Activated CD4-positive, alpha-beta T cell treated with anti-CD3 and anti-CD28 coated beads, Interleukin-2, Interleukin-6, amounts not matched to agents 100 ng/mL and 50 ng/mL, durations not matched to agents 16 hours and 8 hours (primary cell): ENCODE data around the gene PIK3CD.
"Not testable (repeated sequence)": the region's sequence is repeated elsewhere in the genome, so short reads cannot be mapped to it uniquely, and the experiment has no call there.

Experiments used
- DNase-seq: peaks from one replicate; pipeline ENCODE4 v3.0.0-alpha.2; 2020

Gene PIK3CD

GRCh38 chr1:9746211-9746610 is 94.7 kb downstream of the PIK3CD start:
- no peak for DNase-seq

GRCh38 chr1:9746651-9747050 is 95.1 kb downstream of the PIK3CD start:
- no peak for DNase-seq

DNA sequence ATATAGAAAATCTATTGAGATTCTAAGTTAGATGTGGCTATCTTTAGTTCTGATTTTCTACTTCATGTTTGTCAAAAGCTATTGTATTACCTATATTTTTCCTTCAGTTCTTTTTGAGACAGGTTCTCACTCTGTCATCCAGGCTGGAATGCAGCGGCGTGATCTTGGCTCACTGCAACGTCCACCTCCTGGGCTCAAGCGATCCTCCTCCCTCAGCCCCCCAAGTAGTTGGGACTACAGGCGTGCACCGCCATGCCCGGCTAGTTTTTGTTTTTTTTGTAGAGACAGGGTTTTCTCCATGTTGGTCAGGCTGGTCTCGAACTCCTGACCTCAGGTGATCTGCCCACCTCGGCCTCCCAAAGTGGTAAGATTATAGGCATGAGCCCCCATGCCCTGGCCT is 96.9 kb downstream of the PIK3CD start:
- not testable (repeated sequence) for DNase-seq

DNA sequence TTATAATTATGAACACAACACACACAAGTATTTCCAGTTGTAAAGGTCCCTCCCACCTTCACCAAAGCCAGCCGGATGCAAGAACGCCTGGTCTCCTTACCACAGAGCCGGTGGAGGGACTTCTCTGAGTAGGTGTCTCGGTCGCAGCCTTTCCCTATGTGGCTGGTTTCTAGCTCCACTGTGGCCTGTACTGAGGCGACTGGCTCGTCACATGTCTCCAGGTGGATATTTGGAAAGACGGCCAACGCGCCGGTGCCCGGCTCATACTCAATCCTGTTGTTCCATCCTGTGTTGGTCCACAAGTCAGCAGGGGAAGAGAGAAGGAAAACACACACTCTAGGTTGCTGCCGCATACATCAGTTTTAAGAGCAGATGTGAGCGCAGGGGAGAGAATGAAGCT is 97.8 kb downstream of the PIK3CD start:
- DNase-seq, result no peak

DNA sequence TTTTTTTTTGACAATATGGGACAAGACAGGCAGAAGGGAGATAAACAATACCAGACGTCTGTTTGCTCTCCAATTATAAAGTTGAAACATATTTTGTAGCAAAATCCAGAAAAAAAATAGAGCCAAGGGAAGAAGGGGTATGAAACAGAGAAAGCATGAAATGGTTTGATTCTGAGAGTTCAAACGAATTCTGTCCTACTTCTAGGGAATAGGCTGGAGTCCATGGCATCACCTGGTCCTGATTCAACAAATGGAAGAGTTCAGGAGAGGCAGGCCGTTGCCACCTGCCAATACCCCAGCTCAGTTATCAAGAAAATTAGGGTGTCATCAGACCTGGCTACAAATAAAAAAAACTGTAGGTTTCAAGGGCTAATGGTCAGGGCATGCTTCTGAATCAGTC is 100.4 kb downstream of the PIK3CD start:
- DNase-seq, result no peak

DNA sequence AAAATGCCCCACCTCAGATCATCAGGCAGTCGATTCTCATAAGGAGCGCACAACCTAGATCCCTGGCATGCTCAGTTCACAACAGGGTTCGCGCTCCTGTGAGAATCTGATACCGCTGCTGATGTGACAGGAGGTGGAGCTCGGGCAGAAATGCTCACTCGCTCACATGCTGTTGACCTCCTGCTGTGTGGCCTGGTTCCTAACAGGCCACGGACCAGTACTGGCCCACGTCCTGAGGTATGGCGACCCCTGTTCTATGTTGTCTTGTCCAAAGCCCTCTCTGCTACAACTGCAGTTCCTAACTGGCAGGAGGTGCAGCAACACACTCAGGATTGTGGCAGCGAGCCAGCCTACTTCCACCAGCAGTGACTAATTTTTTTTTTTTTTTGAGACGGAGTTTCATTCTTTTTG is 101.6 kb downstream of the PIK3CD start:
- DNase-seq, result no peak

- no peak for DNase-seq
Measured at GRCh38 chr1:9755441-9755995, 104.0 kb downstream of the PIK3CD start.

DNA sequence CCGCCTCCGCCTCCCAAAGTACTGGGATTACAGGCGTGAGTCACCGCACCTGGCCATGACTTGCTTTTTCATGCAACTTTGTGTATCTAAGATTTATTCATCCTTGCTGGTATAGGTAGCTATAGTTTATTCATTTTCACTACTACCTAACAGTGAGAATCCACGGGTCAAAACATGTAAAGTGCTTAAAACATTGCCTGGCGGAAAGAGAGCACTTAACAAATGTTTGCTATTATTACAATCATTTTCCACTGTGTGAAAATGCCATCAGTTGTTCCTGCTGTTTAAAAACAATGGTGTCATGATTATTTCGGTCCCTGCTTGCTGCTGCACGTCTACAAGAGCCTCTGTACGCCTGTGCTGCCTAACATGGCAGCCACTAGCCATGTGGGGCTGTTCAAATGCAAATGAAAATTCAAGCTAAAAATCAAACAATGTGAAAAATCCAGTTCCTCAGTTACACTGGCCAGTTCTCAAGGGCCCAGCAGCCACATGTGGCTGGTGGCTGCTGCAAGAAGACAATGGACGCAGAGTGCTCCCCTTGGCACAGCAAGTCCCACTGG is 107.1 kb downstream of the PIK3CD start:
- DNase-seq, result no peak

DNA sequence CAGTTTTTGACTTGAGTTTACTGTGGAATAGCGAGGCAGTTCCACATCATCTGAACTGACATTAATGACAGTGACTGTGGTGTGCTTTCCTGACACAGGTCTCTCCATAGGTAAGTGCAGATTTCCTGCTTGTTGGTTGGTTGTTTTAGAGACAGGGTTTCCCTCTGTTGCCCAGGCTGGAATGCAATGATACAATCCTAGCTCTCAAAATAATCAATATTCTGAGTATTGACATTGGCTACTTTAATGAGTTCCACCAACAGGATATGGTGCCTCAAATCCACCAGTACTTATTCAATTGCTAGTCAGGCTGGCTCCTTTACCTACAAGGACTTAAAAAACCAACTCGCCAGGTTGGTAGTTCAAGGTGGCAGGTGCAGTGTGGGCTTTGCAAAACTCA is 108.4 kb downstream of the PIK3CD start:
- no peak for DNase-seq

DNA sequence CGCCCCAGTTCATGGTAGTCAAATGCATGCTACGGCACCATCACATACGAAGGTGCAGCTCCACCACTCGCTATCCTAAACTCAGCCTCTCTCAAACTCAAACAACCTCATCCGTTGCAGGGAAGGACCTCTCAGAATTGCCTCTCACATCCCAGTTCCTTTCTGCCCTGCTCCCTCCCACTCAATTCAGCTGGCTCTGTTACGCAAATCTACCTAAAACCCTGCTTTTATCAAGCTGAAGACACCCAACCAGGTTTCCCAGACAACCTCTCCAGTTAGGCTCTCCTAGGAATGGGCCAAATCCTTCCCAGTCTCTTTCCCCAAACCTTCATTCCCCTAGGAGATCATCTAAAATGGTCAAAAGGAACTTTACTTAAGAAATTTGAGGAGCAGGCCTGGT is 109.3 kb downstream of the PIK3CD start:
- no peak for DNase-seq

- DNase-seq, result no peak
Measured at GRCh38 chr1:9761855-9762254, 110.3 kb downstream of the PIK3CD start.

- not testable (repeated sequence) for DNase-seq
Measured at GRCh38 chr1:9762446-9762845, 110.9 kb downstream of the PIK3CD start.

DNA sequence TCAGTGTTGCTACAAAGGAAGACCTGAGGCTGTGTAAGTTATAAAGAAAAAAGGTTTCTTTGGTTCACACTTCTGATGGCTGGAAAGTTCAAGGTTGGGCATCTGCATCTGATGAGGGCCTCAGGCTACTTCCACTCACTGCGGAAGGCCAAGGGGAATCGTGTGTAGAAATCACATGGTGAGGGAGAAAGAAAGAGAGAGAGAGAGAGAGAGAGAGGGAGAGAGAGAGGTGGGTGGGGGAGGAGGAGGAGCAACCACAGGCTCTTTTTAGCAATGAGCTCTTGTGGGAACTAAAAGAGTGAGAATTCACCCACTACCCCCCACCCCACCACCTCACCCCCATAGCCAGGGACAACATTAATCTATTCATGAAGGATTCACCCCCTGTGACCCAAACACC is 112.4 kb downstream of the PIK3CD start:
- DNase-seq, result no peak

GRCh38 chr1:9764550-9764949 is 113.0 kb downstream of the PIK3CD start:
- no peak for DNase-seq

GRCh38 chr1:9766759-9767442 is 115.4 kb downstream of the PIK3CD start:
- DNase-seq, result no peak

GRCh38 chr1:9767964-9768668 is 116.6 kb downstream of the PIK3CD start:
- peak; percentile 56 for DNase-seq

GRCh38 chr1:9768983-9769382 is 117.5 kb downstream of the PIK3CD start:
- no peak for DNase-seq

- DNase-seq, result no peak
Measured at GRCh38 chr1:9770298-9770697, 118.8 kb downstream of the PIK3CD start.

DNA sequence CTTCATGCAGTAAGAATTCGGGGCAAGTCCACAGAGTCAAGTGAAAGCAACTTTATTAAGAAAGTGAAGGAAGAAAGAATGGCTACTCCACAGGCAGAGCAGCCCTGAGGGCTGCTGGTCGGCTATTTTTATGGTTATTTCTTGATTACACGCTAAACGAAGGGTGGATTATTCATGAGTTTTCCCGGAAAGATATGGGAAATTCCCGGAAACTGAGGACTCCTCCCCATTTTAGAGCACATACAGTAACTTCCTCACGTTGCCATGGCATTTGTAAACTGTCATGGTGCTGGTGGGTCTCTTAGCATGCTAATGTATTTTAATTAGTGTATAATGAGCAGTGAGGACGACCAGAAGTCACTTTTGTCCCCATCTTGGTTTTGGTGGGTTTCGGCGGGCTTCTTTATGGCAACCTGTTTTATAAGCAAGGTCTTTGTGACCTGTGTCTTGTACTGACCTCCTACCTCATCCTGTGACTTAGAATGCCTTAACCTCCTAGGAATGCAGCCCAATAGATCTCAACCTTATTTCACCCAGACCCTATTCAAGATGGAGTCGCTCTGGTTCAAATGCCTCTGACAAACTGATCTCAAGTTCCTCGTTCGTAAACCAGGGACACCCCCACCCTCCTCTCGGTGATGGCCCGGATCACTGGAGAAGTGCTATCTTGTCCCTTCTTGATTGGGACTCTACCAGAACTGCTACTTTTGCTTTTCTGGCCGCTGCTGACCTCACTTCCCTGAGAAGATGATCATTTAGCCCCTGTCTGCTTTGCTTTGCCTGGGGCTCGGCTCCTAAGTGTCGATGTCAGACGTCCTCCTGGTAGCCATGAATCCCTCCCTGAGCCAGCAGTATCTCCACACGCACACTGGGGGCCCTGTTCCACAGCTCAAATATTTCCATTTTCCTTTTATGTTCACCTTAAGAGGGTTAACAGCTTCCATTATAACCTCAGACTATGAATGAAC is 123.5 kb downstream of the PIK3CD start:
- DNase-seq, result no peak

DNA sequence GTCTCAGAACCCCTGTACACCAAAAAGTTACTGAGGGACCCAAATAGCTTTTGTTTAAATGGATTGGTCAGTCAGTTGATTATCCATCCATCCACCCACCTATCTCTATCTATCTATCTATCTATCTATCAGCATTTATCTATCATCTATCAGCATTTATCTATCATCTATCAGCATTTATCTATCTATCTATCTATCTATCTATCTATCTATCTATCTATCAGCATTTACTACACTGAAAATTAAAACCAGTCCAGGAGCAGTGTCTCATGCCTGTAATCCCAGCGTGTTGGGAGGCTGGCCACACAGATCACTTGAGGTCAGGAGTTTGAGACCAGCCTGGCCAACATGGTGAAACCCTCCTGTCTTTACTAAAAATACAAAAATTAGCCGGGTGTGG is 125.2 kb downstream of the PIK3CD start:
- no peak for DNase-seq
